ENCODE results near the gene ACSF3.

ACSF3 gene

DNA sequence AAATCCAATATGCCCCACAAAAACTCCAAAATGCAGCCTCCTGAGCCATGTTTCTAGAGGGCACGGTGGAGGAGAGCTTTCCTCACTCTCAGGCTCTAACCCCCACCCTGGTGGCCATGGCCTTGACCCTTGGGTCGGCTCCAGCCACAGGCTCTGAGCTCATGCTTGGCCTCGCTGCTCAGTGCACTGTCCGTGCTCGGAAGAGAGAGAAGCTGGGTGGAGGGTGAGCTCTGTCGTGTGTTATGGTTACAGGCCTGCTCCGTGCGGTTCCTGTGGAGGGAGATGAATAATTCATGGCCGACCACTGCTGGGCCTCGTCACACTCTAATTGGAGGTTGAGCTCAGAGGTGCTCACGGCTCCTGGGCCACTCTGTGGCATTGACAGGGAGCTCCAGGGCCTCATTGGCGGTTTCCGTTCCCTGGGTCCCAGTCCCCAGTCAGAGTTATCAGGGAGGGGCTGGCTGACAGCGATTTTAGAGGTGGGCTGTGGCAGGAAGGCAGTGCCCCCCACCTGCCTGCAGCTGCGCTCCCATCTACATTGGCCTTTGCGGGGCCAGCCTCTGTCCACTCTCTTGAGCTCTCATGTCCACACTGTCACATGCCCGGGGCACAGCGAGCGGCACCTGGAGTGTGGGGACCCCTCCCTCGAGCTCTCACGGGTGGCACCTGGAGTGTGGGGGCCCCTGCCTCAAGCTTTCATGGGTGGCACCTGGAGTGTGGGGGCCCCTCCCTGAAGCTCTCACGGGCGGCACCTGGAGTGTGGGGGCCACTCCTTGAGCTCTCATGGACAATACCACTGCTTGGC, 24.9 kb downstream of the ACSF3 start:
- H3K9me2 ChIP-seq (ENCODE audit: low read depth, low read length): no peaks in the 10 kb centered on the region
- no peak overlapping the region for H2AFZ ChIP-seq (ENCODE audit: low read length)
- peaks cover 62% of the 10 kb centered on the region for H3K4me1 ChIP-seq (ENCODE audit: insufficient read depth, low read length, severe bottlenecking)
- peaks cover 89% of the 10 kb centered on the region for H3K36me3 ChIP-seq (ENCODE audit: insufficient read depth, low read length)
- no peak overlapping the region for H3K4me2 ChIP-seq (ENCODE audit: low read length)
- no peaks in the 10 kb centered on the region for H3F3A ChIP-seq (ENCODE audit: insufficient read depth, low read length)
- no peak overlapping the region for H3K9ac ChIP-seq (ENCODE audit: low read length)
- H3K79me2 ChIP-seq (ENCODE audit: insufficient read depth, low read length): no peaks in the 10 kb centered on the region
- H3K27ac ChIP-seq (ENCODE audit: low read depth, low read length, poor library complexity, severe bottlenecking): peak overlapping the region; percentile 86
- no peaks in the 10 kb centered on the region for H3K27me3 ChIP-seq (ENCODE audit: insufficient read depth, low read length)
- no peak overlapping the region for H3K4me3 ChIP-seq (ENCODE audit: low read depth, low read length, poor library complexity, severe bottlenecking)
- H3K9me3 ChIP-seq (ENCODE audit: low read length): no peaks in the 10 kb centered on the region
- no peaks in the 10 kb centered on the region for H4K20me1 ChIP-seq (ENCODE audit: insufficient read depth, low read length)
- TF ChIP-seq CTCF (IDR thresholded peaks at IDR 0.05; ENCODE audit: low read length) (no peak), EZH2 (IDR thresholded peaks at IDR 0.05; ENCODE audit: borderline replicate concordance, low read length) (no peak)

GRCh38 chr16:89119166-89119621, 25.5 kb downstream of the ACSF3 start:
- H3K9me2 ChIP-seq (ENCODE audit: low read depth, low read length): no peaks in the 10 kb centered on the region
- no peaks in the 10 kb centered on the region for H3K27me3 ChIP-seq (ENCODE audit: insufficient read depth, low read length)
- no peak for TF ChIP-seq EZH2 (IDR thresholded peaks at IDR 0.05; ENCODE audit: borderline replicate concordance, low read length)
- no peak for TF ChIP-seq CTCF (IDR thresholded peaks at IDR 0.05; ENCODE audit: low read length)
- peak overlapping the region; percentile 86 for H3K27ac ChIP-seq (ENCODE audit: low read depth, low read length, poor library complexity, severe bottlenecking)
- H3K4me3 ChIP-seq (ENCODE audit: low read depth, low read length, poor library complexity, severe bottlenecking): no peak overlapping the region
- peaks cover 90% of the 10 kb centered on the region for H3K36me3 ChIP-seq (ENCODE audit: insufficient read depth, low read length)
- no peak overlapping the region for H3K9ac ChIP-seq (ENCODE audit: low read length)
- H3K79me2 ChIP-seq (ENCODE audit: insufficient read depth, low read length): no peaks in the 10 kb centered on the region
- no peaks in the 10 kb centered on the region for H3K9me3 ChIP-seq (ENCODE audit: low read length)
- H3F3A ChIP-seq (ENCODE audit: insufficient read depth, low read length): no peaks in the 10 kb centered on the region
- no peak overlapping the region for H2AFZ ChIP-seq (ENCODE audit: low read length)
- peaks cover 55% of the 10 kb centered on the region for H3K4me1 ChIP-seq (ENCODE audit: insufficient read depth, low read length, severe bottlenecking)
- no peak overlapping the region for H3K4me2 ChIP-seq (ENCODE audit: low read length)
- H4K20me1 ChIP-seq (ENCODE audit: insufficient read depth, low read length): no peaks in the 10 kb centered on the region

GRCh38 chr16:89119661-89120141, 26.0 kb downstream of the ACSF3 start:
- Histone ChIP-seq H3K4me3 (ENCODE audit: low read depth, low read length, poor library complexity, severe bottlenecking) (no peak overlapping the region), H3K9me2 (ENCODE audit: low read depth, low read length) (no peaks in the 10 kb centered on the region), H3K9ac (ENCODE audit: low read length) (no peak overlapping the region), H3K4me2 (ENCODE audit: low read length) (no peak overlapping the region), H3K36me3 (ENCODE audit: insufficient read depth, low read length) (peaks cover 90% of the 10 kb centered on the region), H3K79me2 (ENCODE audit: insufficient read depth, low read length) (no peaks in the 10 kb centered on the region), H3K27me3 (ENCODE audit: insufficient read depth, low read length) (no peaks in the 10 kb centered on the region), H2AFZ (ENCODE audit: low read length) (no peak overlapping the region), H4K20me1 (ENCODE audit: insufficient read depth, low read length) (no peaks in the 10 kb centered on the region), H3K4me1 (ENCODE audit: insufficient read depth, low read length, severe bottlenecking) (peaks cover 50% of the 10 kb centered on the region), H3F3A (ENCODE audit: insufficient read depth, low read length) (no peaks in the 10 kb centered on the region), H3K9me3 (ENCODE audit: low read length) (no peaks in the 10 kb centered on the region), H3K27ac (ENCODE audit: low read depth, low read length, poor library complexity, severe bottlenecking) (peak overlapping the region; percentile 86)
- TF ChIP-seq EZH2 (IDR thresholded peaks at IDR 0.05; ENCODE audit: borderline replicate concordance, low read length): no peak
- TF ChIP-seq CTCF (IDR thresholded peaks at IDR 0.05; ENCODE audit: low read length): no peak

Data from OCI-LY1 (cell line).